ENCODE data around the gene SLAIN2.

DNA sequence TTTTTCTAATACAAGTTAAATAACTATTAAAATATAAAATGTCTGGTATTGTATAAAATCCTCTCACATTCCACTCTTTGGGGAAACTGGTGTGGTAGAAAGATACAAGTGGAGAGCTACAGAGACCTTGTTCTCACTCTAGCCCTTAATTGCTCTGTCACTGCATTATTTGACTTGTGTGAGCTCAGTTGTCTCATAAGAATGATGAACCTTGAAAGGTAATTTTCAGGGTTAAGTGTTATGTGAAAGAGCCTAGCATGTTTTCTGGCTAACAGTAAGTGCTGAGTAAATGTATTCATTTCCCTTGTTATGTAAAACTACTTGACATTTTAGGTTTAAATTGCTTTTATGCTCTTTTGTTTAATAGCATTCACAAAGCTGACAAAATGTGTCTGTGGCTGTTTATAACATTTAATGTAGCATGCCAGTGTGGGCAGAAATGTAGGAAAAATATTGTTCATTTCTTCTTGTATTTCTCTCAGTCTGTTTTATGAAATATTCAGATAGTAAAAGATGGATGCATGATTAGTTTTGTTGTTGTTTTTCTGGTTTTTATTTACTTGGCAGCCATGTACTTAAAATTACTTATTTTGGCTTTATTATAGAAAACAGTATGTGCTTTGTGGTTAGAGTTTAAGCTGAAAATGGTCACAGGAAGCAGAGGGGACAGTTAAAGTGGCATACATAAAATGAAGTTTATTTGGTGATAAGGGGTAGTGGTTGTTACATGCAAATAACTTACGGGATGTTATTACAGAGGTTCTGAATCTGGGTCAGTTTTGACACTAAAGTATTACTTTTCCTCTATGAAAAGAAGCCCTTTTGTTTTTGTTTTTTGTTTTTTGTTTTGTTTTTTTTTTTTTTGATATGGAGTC is 29.2 kb downstream of the SLAIN2 start:
- no peak for TF ChIP-seq POLR2AphosphoS5 (IDR thresholded peaks at IDR 0.05; ENCODE audit: low read depth, low read length)
- no peak for TF ChIP-seq POLR2A (IDR thresholded peaks at IDR 0.05; ENCODE audit: low read depth, low read length)
- no peak for TF ChIP-seq TAF1 (IDR thresholded peaks at IDR 0.05; ENCODE audit: borderline replicate concordance, low read depth, low read length)

All from GM12892 (cell line).